COLO668 (cell line): Measurements from ENCODE around the gene AFTPH.

Experiments
- DNase-seq: peaks from one replicate; lab custom pipeline; 2025; ENCODE audit not compliant: unreplicated experiment; lab: John Stamatoyannopoulos, UW

AFTPH gene, protein sequence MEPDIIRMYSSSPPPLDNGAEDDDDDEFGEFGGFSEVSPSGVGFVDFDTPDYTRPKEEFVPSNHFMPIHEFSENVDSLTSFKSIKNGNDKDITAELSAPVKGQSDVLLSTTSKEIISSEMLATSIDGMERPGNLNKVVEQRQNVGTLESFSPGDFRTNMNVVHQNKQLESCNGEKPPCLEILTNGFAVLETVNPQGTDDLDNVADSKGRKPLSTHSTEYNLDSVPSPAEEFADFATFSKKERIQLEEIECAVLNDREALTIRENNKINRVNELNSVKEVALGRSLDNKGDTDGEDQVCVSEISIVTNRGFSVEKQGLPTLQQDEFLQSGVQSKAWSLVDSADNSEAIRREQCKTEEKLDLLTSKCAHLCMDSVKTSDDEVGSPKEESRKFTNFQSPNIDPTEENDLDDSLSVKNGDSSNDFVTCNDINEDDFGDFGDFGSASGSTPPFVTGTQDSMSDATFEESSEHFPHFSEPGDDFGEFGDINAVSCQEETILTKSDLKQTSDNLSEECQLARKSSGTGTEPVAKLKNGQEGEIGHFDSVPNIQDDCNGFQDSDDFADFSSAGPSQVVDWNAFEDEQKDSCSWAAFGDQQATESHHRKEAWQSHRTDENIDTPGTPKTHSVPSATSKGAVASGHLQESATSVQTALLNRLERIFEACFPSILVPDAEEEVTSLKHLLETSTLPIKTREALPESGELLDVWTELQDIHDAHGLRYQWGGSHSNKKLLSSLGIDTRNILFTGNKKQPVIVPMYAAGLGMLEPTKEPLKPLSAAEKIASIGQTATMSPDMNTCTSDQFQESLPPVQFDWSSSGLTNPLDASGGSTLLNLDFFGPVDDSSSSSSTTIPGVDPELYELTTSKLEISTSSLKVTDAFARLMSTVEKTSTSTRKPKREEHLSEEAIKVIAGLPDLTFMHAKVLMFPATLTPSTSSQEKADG

DNA sequence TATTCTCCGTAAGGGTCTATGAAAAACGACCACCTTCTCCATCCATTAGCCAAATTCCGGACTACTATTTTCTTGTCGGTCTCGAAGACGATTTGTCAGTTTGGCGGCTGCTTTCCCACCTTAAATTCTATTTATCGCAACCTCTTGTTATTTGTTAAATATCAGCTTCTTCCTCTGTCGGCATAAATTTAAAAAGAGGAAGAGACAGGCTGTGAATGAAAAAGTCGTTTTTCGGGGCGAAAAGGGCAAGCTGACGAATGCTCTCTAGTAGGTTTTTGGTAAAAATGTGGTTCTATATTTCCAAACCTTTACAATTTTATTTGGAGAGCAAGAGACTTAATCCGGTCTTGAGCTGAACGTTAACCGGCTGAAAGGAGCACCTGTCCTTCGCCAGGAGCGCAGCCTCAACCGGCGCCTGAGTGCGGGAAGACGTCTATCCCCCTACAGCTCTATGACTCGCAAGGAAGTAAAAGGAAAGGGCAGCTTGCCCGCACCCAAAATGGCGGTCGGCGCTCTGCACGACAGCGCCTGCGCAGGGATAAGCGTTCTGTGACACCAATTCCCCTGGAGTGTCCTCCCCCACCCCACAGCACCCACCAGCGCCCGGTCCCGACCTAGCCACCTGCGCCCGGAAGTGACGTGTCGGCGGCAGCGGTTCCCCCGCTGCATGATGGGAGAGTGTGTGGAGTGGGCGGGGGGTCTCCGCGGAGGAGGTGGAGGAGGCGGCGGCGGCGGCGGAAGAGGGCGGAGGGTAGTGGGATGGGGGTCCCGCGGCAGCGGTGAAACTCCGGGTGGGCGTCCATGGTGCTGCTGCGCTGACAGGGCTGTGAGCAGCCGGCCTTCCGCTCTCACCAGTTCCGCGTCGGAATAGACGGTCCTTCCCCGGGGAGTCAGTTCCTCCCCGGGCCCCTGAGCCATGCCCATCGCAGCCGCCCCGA lies at the start of gene AFTPH:
AFTPH (plus strand) TSS at position 663 of the 938 bp plus-strand sequence. CDS start 27,147 bp downstream, outside the sequence.
- DNase-seq: peak; percentile 98

DNA sequence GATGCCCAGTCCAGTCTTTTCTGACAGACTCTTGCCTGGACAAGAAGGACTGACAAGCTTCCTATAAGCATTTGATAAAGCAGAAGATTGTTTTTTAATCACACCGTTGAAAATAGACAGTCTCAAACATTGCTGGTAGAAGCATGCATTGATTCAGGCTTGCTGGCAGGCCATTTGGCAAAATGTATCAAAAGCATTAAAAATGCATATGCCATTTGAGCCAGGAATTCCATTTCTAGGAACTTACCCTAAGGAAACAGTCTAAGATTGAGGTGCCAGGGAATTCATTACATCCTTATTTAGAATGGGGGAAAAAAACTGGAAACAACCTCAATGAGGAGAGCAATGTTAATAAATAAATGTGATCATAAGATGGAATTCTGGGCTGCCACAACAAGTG lies 49.5 kb upstream of the AFTPH start:
- no peak for DNase-seq

DNA sequence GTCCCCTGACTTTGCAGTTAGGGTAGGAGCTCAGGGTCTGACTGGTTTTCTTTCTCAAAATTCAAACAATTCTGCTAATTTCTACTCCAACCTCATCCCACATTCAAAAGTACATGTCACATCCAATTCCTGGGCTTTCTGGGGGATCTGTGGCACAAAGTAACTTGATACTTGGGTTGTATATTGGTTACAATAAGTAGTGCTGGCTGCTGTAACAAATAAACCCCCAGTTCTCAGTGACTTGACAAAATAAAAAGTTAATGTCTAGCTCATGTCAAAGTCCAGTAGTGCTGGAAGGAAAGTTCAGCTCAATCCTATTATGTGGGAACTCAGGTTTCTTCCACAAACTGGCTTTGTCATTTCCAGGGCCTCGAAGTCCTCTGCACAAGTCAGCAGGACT lies 47.1 kb upstream of the AFTPH start:
- DNase-seq: no peak

DNA sequence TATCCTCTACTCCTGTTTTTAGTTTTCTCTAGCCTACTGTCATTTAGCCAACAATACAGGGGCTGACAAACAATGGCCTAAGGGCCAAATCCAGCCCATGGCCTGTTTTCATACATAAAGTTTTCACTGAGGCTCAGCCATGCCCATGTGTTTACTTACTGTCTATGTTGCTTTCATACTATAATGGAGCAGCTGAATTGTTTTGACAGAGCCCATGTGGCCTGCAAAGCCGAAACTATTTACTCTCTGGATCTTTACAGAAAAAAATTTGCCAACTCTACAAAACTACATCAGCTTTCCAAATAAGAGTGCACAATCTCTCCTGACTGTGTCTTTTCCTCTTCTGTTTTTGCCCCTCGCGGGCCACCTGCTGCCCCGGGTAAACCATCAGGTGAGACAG lies 46.1 kb upstream of the AFTPH start:
- no peak for DNase-seq

DNA sequence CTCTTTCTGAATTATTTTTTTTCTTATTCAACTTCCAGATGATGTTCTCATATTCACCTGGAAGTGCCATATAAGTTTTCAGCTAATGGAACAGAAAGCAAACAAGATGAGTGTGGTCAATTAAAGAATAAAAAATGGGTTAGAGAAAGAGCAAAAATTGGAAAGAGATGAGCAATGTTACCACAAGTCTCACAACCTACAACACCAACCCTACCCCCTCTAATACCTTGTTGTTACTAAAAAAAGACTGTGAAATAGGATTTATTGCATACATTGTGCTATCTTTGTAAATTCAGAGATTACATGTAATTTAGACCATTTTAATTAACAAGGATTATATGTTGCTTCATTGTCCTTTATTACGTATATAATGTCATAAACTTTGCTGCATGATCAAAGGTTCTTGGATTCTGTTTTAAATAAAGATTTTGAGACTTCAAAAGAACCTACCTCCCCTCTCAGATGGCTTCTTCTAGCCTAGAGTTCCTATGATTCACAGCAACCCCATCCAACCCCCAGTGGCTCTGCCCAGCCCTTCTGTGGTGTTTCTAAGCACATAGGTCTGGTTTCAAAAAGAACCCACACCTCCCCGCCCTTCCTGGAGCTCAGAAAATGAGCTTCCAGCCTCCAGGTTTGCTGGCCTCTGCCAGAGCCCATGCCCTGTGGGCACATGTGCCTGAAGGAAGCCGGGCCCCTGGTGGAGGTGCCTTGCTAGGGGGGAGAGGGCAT lies 45.5 kb upstream of the AFTPH start:
- DNase-seq: peak; percentile 38

DNA sequence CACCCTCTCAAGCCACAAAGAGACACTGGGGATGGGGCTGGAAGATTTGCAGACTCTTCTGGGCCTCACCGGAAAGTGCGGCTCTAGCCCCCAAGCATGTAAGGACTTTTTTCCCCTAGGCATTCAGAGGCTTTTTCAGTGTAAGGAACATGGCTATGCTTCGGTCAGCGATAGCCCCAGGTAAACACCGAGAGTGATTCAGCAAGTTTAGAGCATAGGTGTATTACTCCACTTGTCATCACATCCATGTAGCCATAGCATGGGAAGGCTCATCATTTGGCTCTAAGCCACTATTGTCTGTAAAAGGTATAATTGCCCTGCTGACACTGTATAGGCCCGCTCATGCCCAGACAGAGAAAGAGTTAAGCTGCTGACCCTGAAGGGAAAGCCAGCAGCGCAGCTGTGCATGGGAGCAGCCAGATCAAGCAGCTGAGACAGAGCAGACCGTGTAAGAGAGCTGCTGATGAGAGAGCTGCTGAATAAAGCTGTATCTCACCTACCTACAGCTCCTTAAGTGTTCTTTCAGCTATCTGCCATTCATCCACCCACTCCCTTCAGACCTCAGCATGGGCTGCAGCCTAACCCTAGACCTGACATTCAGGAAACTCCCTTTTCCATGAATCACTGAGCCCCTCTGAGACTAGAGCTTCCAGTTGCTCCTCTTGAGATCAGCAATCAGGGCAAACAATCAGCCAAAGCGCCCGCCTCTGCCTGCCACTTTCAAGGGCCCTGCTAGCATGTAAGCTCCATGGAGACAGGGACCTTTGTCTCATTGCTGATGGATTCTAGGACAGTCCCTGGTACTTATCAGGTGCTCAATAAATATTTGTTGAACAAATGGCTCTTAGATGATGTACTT lies 44.6 kb upstream of the AFTPH start:
- DNase-seq: peak; percentile 77

DNA sequence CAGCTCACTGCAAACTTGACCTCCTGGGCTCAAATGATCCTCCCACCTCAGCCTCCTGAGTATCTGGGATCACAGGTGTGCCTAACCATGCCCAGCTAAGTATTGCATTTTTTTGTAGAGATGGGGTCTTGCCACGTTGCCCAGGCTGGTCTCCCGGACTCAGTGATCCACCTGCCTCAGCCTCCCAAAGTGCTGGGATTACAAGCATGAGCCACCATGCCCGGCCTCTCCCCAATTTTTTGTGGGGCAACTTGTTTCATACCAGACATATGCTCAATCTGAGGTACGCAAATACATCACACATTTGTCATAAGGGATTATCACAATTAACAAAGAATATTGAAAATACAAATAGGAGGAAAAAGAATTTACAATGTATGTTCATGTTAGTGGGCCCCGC lies 42.5 kb upstream of the AFTPH start:
- no peak for DNase-seq

DNA sequence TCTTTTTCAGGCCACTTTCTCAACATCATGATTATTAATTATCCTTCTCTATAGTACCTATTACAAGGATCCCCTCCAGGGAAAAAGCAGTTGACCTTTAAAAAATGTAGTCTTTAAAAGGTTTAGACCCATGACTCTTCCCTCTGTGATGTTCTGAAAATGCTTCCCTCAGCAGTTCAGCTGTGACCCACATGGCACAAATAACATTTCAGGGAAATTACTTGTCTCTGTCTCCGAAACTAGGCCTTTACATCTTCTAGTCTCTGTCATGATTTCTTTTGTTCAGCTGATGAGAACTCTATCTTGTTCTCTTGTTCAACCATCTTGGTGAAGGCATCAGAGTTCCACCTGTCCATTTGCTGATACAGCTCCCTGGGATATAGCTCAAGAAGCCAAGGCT lies 41.9 kb upstream of the AFTPH start:
- no peak for DNase-seq

DNA sequence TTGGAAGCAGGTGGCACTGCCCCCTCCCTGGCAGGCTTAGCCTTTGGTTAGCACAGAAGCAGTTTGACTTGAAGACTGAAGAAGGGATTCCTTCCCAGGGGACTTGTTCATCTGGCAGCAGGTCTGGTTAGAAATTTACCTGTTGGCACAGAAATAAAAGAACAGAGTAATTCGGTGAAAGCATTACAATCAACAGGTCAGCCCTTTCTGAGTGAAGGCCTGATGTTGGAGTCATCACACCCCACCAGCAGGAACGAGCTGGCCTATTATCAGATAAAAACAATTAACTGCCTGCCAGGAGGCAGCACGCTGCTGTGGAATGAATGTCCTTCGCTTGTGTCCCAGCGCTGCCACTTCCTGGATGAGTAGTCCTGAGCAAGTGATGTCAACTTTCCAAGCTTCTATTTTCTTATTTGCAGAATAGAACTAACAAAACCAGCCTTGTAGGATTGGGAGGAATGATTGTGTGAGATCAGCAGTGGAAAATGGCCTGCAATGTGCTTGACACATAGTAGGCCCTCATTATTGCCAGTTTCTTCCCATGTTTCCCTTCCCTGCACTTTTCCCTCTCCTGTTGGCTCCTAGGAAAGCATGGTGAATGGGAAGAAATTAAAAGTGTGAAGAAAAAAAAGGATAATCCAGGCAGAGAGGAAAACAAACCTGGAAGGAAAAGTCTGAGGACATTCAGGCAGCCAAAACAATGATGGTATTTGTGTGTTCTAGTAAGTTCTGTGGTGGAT lies 41.2 kb upstream of the AFTPH start:
- DNase-seq: peak; percentile 16

DNA sequence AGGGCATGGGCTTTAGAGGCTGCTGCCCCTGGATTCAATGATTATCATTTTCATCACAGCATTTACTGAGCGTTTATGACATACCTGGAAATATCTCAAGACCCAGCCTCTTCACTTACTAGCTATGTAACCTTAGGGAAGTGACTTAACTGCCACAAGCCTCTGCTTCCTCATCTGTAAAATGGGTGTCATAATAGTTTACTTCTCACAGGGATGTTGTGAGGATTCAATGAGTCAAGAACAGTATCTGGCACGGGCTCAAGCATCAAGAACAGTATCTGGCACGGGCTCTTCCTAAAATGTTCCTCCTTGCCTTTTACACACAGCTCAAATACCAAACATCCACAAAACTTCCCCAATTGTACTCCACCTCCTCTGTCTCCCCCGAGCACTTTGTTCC lies 38.8 kb upstream of the AFTPH start:
- DNase-seq: no peak

DNA sequence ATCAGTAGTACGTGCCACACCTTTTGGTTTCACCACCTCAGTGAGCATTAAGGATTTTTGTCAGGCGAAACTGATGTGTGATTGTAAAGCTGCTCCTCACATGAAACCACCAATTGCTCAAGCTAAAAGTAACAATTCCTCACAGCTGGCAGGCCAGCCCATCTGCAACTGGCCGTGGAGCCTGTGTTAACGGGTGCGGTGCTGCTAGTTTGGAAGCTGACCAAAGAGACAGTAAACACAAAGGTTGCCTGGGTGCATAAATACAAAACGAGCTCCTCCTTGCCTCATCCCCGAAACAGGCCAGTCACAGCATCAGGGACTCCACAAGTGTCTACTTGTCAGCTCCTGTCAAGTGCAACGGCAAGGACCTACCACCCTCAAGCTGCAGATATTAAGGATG lies 38.2 kb upstream of the AFTPH start:
- peak; percentile 44 for DNase-seq

DNA sequence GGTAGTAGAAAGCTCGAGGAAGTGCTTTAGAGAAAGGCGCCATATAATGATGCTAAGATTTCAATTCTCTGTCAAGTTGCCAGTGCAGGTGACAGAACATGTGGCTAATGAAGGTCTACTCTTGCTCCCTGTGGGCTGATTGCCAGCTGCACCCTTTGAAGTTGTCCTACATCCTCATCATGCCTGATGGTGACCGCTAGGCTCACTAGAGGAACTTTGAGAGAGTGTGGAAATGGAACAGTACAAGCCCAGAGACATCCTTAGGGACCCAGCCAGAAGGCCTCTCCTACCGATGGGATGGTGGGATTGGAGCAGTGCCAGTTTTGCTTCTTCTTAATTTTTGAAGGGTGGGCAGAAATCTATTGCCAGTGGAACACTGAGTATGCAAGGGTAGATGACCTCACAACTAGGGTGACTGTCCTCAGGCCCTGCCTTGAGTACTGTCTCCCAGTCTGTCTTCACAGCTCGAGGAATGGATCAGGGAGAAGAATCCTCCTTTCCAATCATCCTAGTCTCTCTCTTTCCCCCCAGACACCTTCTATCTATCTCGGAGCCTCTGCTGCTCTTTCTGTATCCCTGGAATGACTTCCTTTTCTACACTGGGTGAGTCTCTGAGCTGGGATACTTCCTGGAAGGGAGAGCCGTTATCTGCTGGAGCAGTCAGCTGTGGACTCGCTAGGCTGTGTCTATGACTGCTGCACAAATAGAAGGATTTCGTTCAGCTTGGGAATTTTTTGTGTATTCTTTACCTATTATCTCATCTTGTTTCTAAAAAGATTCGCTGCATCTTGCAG lies 36.7 kb upstream of the AFTPH start:
- no peak for DNase-seq

DNA sequence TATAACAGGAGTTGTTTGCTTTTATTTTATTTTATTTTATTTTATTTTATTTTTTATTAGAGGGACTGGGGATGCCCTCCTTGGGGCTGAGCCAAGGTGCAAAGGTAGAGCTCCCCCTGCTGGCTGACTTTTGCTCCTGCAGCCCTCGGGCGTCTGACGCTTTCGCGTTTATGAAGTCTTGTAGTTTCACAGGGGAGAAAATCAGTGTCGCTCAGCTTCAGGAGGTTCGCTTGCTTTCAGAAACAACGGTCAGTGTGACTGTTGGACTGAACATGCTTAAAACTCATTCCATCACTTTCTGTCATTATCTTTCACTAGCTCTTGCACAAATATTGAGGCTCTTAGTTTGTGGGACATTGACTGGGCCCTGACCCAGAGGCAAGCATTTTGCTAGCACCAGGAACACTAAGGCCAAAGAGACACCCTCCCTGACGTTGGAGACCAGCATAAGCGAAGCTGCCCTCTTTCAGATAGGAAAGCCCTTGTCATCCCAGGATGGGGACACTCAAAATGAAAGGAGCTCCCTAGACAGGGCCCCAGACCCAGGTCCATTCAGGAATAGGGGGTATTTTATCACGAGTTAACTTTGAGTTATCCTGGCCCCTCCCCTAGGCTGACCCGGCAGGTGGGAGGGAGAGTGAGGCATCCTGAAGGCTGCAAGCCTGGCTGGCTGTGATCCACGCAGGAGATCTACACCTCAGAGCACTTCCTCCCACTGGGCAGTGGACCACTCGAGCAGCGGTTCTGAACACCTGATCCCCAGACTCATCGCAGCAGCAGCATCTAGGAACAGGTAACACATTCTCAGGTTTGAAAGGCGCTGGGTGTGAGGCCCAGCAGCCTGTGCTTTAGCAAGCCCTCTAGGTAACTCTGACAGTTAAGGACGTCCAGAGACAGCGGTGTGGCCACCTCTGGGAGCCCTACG lies 35.8 kb upstream of the AFTPH start:
- peak; percentile 68 for DNase-seq

DNA sequence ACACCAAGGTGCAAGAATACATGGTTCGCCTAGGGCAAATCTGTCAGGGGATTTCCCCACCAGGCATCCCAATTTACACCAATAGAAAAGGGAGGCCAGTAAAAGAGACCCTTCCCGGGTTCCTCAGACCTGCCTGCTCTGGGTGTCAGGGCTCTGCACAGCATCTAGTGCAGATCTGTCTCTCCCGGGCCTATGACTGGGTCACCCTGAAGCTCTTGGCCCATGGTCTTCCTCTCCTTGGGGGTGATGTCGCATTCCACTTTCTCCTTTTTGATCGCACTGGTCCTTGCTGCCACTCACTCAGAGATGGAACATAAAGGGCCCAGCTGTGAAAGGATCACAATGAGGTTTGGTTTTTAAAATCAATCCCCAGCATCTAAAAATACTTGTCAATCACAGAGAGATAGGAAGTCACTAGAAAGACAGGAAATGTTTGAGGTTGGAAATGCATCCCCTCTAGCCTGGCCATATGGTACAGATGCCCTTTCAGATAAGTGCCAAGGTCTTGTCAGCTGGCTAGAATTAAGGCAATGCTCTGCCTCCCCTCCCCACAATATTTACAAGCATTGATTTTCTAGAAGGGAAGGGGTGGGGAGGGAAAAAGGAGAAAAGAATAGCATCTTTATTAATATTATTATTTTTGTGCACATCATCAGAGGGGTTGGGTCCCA lies 34.9 kb upstream of the AFTPH start:
- no peak for DNase-seq

DNA sequence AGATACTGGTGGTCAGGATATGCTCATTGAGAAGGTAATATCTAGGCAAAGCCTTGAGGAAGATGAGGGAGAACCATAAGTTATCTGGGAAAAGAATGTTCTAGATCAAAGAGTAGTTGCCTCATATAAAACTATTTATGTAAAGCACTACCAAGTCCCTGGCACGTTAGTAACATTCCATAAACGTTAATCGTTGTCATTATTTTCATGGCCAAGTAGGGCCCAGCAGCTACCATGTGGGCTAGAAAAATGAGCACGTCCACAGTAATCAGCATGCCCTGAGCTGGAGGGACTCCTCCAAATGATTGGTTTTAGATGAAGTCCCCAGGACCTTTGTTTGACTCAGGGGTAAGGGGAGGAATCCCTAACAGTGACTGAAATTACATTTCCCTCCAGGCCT lies 32.7 kb upstream of the AFTPH start:
- DNase-seq: no peak

DNA sequence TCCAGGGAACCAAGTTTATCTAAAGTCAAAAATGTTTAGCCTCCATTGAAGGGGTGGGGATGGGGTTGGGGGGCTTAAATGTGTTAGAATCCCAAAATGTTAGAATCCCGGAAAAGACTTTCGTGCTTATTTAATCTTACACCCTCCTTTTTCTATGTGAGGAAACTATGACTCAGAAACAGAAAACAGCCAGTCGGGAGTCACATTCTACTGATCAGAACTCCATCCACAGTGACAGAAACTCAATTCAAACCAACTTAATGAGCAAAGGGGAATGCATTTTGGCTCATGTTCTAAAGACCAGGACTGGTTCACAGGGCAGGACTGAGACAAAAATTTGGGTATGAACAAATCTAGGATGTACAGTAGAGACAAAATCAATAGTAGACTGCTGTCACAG lies 31.9 kb upstream of the AFTPH start:
- no peak for DNase-seq
